ENCODE results near the gene ATOH8.

The ATOH8 gene

DNA sequence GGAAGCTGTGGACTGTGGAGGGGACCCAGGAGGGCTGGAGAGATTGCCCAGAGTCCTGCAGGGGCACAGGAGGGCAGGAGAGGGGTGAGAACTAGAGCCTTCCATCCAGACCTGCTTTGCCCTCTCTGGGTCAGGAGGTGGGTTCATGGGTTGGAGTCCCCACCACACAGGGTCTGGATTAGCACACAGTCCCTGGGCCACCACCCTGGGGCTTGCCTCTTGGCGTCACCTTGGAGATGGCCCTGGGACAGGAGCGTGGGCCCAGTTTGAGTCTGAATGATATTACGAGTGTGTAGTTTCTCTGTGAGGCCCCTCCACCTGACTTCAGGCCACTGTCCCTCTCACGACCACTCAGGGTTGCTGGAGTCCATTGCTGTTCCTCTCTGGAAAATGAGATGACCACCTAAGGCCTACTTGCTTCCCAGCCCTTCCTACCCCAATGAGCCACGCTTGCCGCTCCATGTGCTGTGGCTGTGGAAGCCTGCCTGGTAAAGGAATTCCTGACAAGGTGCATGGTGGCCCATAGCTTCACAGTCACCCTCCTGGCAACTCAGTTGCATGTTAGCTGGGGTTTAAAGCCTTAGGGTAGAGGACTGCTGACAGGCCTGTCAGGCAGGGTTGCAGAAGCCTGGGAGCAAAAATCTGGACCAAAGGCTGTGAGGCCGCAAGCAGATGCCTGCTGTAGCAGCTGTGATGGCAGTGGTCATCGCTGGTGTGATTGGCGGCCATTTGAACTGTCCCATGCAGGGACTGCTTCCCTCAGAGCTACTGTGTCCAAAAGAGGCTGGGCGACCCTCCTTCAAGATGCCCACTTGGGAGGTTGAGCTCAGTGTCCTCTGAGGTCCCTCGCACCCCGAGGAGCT is 14.2 kb downstream of the ATOH8 start:
- TF ChIP-seq, protein P1, sequence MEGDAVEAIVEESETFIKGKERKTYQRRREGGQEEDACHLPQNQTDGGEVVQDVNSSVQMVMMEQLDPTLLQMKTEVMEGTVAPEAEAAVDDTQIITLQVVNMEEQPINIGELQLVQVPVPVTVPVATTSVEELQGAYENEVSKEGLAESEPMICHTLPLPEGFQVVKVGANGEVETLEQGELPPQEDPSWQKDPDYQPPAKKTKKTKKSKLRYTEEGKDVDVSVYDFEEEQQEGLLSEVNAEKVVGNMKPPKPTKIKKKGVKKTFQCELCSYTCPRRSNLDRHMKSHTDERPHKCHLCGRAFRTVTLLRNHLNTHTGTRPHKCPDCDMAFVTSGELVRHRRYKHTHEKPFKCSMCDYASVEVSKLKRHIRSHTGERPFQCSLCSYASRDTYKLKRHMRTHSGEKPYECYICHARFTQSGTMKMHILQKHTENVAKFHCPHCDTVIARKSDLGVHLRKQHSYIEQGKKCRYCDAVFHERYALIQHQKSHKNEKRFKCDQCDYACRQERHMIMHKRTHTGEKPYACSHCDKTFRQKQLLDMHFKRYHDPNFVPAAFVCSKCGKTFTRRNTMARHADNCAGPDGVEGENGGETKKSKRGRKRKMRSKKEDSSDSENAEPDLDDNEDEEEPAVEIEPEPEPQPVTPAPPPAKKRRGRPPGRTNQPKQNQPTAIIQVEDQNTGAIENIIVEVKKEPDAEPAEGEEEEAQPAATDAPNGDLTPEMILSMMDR (IDR thresholded peaks at IDR 0.05) = no peak

DNA sequence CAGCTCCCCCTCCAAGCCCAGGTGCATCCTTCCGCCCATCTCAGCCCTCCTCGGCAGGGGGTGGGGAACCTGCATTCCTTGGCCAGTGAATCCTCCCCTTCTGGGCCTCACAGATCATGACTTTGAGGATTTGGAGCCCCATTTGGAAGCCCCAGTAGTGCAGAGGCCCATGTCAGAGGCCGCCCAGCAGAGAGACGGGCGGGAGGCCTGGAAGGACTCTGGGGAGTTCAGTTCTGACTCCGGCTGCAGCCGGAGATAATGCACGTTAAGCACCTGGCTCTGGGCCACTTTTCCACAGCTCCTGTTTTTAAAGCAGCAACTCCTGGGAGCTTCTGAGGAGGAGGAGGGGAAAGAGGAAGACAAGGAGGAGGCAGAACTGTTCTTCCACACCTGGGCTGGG is 14.9 kb downstream of the ATOH8 start:
- TF ChIP-seq, protein P1 (IDR thresholded peaks at IDR 0.05) = no peak

DNA sequence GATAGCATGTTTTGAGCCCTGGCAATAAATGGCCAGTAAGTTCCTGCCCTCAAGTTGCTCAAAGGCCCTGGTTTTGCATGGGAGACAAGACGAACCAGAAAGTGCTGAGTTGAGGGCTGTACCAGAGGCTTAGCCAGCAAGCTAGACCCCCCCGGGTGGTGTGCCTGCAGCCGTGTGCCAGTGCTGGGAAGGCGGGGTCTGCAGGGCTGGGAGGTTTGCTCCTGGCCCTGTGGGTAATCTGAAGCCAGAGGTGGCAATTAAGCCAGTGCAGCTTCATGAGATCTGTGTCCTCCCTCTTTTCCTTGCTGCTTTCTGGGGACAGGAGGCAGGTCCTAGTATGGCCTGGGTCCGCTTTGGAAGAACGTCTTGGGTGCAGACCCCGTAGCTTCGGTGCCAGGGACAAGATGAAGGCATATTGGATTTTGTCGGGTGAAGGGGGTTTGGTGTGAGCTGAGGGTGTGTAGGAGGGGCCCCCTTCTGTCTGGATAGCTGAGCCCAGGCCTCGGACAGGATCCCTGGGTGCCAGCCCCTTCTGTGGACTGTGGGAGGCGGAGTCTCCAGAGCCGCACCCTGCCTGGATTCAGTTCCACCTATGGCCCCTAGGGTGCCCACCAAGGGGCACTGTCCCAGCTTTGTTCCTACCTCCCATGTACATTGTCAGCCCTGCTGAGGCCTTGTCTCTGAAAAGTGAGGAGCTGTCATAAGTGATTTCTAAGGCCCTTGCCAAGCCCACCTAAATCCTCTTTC is 15.6 kb downstream of the ATOH8 start:
- TF ChIP-seq, protein P1 (IDR thresholded peaks at IDR 0.05) = no peak

DNA sequence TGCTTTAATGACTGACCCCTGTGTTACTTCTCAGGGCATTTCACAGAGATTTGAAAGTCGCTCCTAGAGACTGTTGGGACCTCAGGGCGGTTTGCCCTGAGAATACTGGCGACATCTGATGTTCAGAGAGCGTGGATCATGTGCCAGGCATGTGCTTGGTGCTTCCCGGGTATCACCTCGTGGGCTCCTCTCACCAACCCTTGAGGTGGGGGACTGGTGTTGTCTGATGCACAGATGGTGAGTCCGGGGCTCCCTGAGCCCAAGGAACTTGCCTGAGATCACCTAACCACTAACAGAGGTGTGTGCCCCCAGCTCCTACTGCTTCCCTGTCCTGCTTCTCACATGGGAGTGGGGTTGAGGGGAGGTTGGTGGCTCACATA is 16.2 kb downstream of the ATOH8 start:
- TF ChIP-seq, protein P1 (IDR thresholded peaks at IDR 0.05) = no peak

DNA sequence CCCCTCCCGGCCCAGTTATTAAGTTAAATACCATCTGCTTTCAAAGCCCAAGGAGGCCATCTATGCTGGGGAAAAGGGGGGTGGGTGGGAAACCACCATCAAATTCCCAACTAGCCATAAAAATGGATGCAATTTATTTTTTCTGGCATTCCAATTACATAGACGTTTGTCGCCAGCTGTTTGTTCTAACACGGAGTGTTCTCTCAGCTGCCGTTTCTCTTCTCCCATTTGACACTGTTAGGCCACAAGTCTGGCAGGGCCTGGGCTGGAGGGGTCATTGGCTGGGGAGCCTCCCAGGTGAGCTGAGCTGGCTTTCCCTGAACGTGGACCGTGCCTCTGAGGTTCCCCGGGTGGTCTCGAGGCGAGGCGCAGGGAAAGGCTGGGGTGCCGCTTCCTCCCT is 16.6 kb downstream of the ATOH8 start:
- TF ChIP-seq, protein P1 (IDR thresholded peaks at IDR 0.05) = no peak

DNA sequence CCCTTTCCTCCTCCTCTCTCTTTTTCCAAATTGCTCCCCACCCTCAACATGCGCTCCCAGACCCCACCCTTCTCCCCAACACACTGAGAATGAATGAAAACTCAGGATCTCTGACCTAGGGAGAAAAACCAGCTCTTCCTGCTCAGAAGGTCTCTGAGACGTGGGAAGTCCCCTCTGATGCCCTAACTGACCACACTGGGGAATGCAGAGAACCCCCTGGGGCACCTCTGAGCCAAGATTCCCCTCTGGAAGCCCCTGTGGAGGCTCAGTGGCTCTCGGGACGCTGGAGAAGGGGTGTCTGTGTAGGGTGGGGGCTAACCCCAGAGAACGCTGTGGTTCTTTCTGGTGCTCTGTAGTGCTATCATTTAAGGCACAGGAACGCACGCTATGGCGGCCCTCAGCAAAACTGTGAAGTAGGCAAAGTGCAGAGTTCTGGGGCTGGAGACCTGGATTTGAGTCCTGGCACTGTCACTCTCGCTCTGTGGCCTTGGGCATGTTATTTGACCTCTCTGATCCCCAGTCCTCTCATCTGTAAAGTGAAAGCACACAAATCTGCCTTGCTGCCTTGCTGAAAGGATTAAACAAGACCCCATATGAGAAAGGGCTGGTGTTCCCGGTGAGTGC is 17.1 kb downstream of the ATOH8 start:
- TF ChIP-seq, protein P1 (IDR thresholded peaks at IDR 0.05) = no peak

DNA sequence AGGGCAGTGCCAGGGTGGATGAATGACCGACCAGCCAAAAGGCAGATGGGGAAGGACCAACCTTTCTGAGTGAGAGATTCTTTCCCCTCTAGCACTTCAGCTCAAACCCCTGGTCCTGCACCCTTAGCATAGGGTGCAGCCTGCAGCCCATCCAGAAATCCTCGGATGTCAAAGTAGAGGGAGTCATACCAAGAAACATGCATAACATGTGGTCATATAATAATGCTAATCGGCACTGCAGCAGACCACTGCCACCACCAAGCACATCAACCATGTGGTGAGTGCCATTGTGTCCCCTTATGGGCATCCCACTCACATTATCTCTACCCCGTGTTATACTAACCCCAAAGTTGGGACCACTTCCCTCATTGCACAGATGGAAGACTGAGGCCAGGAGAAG is 17.7 kb downstream of the ATOH8 start:
- TF ChIP-seq, protein P1 (IDR thresholded peaks at IDR 0.05) = no peak
